Fibroblast of the aortic adventitia (primary cell): ENCODE data around the gene LSS. TPM values are rescaled to one million over a fixed set of nuclear protein-coding genes. Genes with fewer than 3 reads are reported as not detected.

ENCODE experiments used
- DNase-seq: peaks from one replicate; pipeline ENCODE4 v3.0.0-alpha.2; 2010; ENCODE audit warnings: low read depth
- H3K4me3 ChIP-seq: 2 replicates; pipeline ENCODE4 v1.5.1; 2011; ENCODE audit warnings: low read depth, mild to moderate bottlenecking, control low read depth, low read length, moderate library complexity
- total RNA-seq: library from RNA; depleted of rRNA; stranded (reverse); fragments of >200 nt; gene quantifications from 2 replicates; pipeline ENCODE4 v1.2.3, GENCODE V29; 2012; ENCODE audit warnings: low replicate concordance
- TF ChIP-seq, protein P1 (sequence below): IDR thresholded peaks from 2 replicates; pipeline ENCODE4 v1.5.1; 2011; ENCODE audit warnings: mild to moderate bottlenecking, low read length, control low read depth, inconsistent platforms; ENCODE audit not compliant: insufficient read depth

Gene LSS
- total RNA-seq, 1 donor = 67.2 TPM

DNA sequence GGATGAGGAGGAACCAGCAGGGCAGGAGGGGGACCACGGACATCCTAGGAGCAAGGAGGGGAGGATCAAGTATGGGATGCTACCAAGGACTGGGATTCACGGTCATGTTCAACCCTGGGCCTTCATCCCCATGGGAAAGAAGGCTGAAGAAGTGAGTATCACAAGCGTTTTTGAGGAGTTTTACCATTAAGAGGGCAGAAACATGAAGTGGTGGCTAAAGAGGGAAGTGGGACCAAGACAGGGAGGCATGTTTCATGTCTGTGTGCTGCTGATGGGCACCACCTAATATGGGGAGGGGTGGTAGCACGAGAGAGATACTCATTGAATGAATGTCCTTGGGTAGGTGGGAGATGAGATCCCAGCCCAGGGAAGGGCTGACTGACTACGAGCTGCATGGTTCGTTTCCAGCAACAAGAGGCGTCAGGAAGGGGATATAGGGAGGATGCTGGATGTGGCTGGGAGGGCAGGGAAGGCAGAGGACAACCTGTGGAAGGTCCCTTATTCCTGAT, 11.3 kb upstream of the LSS start:
- DNase-seq = no peak
- H3K4me3 ChIP-seq = no peak overlapping the region
- TF ChIP-seq, protein P1, sequence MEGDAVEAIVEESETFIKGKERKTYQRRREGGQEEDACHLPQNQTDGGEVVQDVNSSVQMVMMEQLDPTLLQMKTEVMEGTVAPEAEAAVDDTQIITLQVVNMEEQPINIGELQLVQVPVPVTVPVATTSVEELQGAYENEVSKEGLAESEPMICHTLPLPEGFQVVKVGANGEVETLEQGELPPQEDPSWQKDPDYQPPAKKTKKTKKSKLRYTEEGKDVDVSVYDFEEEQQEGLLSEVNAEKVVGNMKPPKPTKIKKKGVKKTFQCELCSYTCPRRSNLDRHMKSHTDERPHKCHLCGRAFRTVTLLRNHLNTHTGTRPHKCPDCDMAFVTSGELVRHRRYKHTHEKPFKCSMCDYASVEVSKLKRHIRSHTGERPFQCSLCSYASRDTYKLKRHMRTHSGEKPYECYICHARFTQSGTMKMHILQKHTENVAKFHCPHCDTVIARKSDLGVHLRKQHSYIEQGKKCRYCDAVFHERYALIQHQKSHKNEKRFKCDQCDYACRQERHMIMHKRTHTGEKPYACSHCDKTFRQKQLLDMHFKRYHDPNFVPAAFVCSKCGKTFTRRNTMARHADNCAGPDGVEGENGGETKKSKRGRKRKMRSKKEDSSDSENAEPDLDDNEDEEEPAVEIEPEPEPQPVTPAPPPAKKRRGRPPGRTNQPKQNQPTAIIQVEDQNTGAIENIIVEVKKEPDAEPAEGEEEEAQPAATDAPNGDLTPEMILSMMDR = no peak

DNA sequence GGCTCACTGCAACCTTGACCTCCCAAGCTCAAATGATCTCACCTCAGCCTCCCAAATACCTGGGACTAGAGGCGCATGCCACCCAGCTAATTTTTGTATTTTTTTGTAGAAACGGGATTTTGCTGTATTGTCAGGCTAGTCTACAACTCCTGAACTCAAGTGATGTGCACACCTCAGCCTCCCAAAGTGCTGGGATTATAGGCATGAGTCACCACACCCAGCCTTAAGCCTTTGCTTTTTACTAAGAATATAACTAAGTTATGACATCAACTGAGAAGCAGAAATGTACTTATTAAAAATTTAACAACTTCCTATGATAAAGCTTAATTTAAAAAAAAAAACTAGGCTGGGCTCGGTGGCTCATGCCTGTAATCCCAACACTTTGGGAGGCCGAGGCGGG, 8.9 kb upstream of the LSS start:
- no peak for DNase-seq
- TF ChIP-seq, protein P1 = no peak
- H3K4me3 ChIP-seq = no peak overlapping the region

DNA sequence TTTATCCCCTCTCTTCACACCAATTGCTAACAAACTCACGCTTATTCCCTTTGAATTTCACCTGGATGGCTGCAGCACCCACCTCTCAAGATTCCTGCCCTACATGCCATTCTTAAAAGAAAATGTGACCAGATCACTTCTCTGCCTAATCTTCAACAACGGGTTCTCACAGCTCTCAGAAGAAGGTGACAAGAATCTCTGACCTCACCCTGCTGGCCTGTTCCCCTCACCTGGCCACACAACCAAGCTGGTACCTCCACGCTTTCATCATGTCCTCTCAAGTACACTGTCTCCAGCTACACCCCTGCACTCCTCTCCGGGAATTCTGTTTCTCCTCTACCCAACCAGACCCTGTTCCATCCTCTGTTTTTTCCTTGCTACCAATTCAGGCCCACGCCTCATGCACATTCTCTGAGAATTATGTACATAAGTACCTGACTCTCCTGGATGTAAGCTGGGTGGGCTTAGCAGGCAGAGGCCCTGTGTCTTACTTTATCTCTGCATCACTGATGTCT, 5.9 kb upstream of the LSS start:
- no peak for DNase-seq
- TF ChIP-seq, protein P1 = no peak
- no peak overlapping the region for H3K4me3 ChIP-seq

DNA sequence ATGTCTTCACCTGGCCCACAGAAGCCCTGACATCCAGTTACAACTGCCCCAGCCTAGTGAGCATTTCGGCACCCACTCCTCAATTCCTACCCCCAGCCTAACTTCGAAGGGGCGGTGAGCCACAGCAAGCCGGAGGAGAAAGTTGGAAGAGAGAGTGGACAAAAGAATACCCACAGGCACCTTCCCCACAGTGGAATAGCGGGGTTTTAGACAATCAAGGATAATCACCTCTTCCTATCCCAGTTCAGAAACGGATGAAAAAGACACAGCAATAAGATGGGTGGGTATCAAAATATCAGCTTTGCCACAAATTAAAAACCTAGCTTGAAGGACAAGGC, 1.3 kb upstream of the LSS start:
- peak overlapping the region; percentile 78 for H3K4me3 ChIP-seq
- no peak for DNase-seq
- TF ChIP-seq, protein P1 = no peak

DNA sequence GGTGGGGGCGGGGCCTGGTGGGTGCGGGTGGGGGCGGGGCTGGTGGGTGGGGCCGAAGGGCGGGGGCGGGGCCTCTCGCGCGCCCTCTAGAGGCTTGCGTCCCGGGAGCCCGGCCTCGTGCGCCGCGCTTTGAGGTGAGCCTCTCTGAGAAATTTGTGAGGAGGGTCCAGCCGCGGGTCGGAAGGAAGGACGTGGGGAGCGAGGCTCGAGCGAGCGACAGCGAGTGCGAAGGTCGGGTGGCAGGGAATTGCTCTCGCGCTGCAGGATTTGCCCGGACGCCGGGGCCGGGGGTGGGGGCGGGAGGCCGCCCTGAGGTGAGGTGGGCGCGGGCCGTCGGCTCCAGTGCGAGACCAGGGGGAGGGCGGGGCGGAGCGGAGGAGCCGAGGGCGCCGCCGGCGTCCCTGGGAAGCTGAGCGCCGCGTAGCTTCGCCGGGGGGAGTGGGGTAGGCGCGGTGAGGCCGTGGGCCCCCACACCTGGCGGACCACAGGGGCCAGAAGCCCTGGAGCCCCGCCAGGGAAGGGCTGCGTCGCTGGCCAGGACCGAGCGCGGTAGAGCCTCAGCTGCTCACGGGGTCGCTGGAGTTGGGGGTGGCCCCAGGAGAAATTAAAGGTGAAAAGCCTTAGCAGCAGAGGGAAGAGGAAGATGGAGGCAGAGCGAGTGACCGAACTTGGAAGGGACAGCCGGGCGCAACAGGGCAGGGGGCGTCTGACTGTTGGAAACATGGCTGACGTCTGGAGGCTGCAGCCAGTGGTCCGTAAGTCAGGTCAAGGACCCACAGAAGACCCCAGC, 754 bp upstream of the LSS start:
- DNase-seq = no peak
- H3K4me3 ChIP-seq = peak overlapping the region; percentile 78
- TF ChIP-seq, protein P1 = peak; percentile 65

DNA sequence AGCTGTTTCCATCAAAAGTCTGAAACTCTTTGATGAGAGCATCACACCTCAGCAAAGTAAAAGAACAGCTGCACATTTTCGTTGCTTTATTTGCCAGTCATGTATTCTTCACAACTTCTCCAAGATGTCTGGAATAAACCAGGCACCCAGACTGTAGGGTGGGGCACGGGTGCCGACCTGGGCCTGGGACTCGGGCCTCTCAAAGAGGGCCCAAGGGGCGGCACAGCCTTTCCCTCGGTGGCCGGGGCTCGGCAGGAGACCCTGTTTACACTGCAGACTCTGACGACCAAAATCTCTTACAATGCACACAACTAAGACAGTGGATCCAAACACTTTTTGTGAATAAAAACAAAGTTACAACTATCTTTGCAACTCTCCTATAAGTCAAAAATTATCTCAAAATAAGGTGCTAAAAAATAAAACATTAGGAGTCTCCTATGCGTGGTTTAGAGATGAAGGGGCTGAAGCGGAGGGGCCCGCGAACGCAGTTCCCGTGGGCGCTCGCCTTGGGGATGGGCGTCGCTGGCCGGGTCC, 696 bp downstream of the LSS start:
- H3K4me3 ChIP-seq = peak overlapping the region; percentile 92
- DNase-seq = peak; percentile 14
- TF ChIP-seq, protein P1 = no peak
